Astrocyte (in vitro differentiated cells and primary cell): Measurements from ENCODE around the gene CACHD1. TPM values are rescaled to one million over a fixed set of nuclear protein-coding genes. Genes with fewer than 3 reads are reported as not detected.

Experiments
- DNase-seq: peaks from one replicate; pipeline ENCODE4 v3.0.0-alpha.2; 2010; ENCODE audit warnings: low read depth
- FAIRE-seq: peaks from 2 replicates; lab custom pipeline; 2011; peaks lifted over from hg19 to GRCh38; lab: Jason Lieb, UNC
- H2AFZ ChIP-seq: 2 replicates; pipeline ENCODE4 v1.6.0; 2012; ENCODE audit warnings: low read depth, low read length, inconsistent platforms
- H3K27ac ChIP-seq: 2 replicates; pipeline ENCODE4 v1.5.1; 2011; ENCODE audit warnings: low read depth, low read length, inconsistent platforms
- H3K27me3 ChIP-seq: 2 replicates; pipeline ENCODE4 v1.6.0; 2011; ENCODE audit warnings: low read length, inconsistent platforms; ENCODE audit not compliant: insufficient read depth
- H3K36me3 ChIP-seq: 2 replicates; pipeline ENCODE4 v1.5.1; 2011; ENCODE audit warnings: low read length, inconsistent platforms; ENCODE audit not compliant: insufficient read depth
- H3K4me1 ChIP-seq: 2 replicates; pipeline ENCODE4 v1.5.1; 2011; ENCODE audit warnings: low read length, inconsistent platforms; ENCODE audit not compliant: insufficient read depth
- H3K4me2 ChIP-seq: 2 replicates; pipeline ENCODE4 v1.6.0; 2012; ENCODE audit warnings: low read length, inconsistent platforms
- H3K4me3 ChIP-seq: 2 replicates; pipeline ENCODE4 v1.5.1; 2011; ENCODE audit warnings: low read depth, mild to moderate bottlenecking, low read length, inconsistent platforms; ENCODE audit not compliant: insufficient read depth
- H3K79me2 ChIP-seq: 2 replicates; pipeline ENCODE4 v1.6.0; 2012; ENCODE audit warnings: mild to moderate bottlenecking, low read length, inconsistent platforms; ENCODE audit not compliant: insufficient read depth
- H3K9ac ChIP-seq: 2 replicates; pipeline ENCODE4 v1.6.0; 2012; ENCODE audit warnings: mild to moderate bottlenecking, low read length, inconsistent platforms
- H3K9me3 ChIP-seq: 2 replicates; pipeline ENCODE4 v1.5.1; 2012; ENCODE audit warnings: low read depth, mild to moderate bottlenecking, low read length, inconsistent platforms; ENCODE audit not compliant: insufficient read depth
- H4K20me1 ChIP-seq: 2 replicates; pipeline ENCODE4 v1.6.0; 2012; ENCODE audit warnings: low read length, inconsistent platforms; ENCODE audit not compliant: insufficient read depth
- H3K27ac Mint-ChIP-seq: one replicate; pipeline ENCODE4 v1.8.0; 2021; ENCODE audit warnings: mild to moderate bottlenecking, mixed read lengths; ENCODE audit not compliant: unreplicated experiment
- H3K27me3 Mint-ChIP-seq: one replicate; pipeline ENCODE4 v1.8.0; 2021; ENCODE audit warnings: low read depth, mixed read lengths; ENCODE audit not compliant: unreplicated experiment
- H3K36me3 Mint-ChIP-seq: one replicate; pipeline ENCODE4 v1.8.0; 2021; ENCODE audit warnings: low read depth, mixed read lengths; ENCODE audit not compliant: unreplicated experiment
- H3K4me1 Mint-ChIP-seq: one replicate; pipeline ENCODE4 v1.8.0; 2021; ENCODE audit warnings: low read depth, mixed read lengths; ENCODE audit not compliant: unreplicated experiment
- H3K4me3 Mint-ChIP-seq: one replicate; pipeline ENCODE4 v1.8.0; 2021; ENCODE audit warnings: mild to moderate bottlenecking, moderate library complexity, mixed read lengths; ENCODE audit not compliant: unreplicated experiment
- H3K9me3 Mint-ChIP-seq: one replicate; pipeline ENCODE4 v1.8.0; 2021; ENCODE audit warnings: mild to moderate bottlenecking, mixed read lengths; ENCODE audit not compliant: unreplicated experiment
- EZH2 ChIP-seq: IDR thresholded peaks from 2 replicates; pipeline ENCODE4 v1.6.1; 2012; ENCODE audit warnings: mild to moderate bottlenecking, low read length, inconsistent platforms; ENCODE audit not compliant: insufficient read depth
- total RNA-seq: library from RNA; stranded (reverse); gene quantifications from 2 replicates; pipeline ENCODE4 v1.2.1, GENCODE V29; 2021
- TF ChIP-seq, protein P1 (sequence below): IDR thresholded peaks from 2 replicates; pipeline ENCODE4 v1.5.1; 2011; ENCODE audit warnings: low read depth, mild to moderate bottlenecking, inconsistent platforms, low read length, moderate library complexity; ENCODE audit not compliant: insufficient read depth

CACHD1 gene
- total RNA-seq, 1 donor from 2014 or later = 21.2 TPM

DNA sequence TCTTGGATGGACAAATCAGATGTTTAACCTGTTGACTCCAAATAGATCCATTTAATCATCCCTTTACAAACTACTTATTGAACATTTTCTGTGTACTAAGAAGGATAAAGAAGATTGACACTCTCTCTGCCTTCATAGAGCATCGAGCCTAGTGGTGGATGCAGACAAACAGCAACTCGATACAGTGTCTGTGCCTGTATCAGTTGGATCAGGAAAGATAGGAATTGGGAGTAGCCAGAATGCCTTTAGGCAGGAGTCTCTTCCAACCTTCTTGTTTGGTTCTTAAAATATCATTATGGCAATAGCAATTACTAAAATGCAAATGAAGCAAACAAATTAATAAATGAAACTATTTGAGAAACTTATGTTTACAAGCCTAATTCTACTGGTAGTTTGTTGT lies 185.9 kb downstream of the CACHD1 start:
- DNase-seq (no peak), FAIRE-seq (no peak)
- no peak for TF ChIP-seq EZH2
- TF ChIP-seq, protein P1, sequence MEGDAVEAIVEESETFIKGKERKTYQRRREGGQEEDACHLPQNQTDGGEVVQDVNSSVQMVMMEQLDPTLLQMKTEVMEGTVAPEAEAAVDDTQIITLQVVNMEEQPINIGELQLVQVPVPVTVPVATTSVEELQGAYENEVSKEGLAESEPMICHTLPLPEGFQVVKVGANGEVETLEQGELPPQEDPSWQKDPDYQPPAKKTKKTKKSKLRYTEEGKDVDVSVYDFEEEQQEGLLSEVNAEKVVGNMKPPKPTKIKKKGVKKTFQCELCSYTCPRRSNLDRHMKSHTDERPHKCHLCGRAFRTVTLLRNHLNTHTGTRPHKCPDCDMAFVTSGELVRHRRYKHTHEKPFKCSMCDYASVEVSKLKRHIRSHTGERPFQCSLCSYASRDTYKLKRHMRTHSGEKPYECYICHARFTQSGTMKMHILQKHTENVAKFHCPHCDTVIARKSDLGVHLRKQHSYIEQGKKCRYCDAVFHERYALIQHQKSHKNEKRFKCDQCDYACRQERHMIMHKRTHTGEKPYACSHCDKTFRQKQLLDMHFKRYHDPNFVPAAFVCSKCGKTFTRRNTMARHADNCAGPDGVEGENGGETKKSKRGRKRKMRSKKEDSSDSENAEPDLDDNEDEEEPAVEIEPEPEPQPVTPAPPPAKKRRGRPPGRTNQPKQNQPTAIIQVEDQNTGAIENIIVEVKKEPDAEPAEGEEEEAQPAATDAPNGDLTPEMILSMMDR = no peak
- Histone ChIP-seq H3K36me3 (no peaks in the 10 kb centered on the region), H3K9ac (no peak overlapping the region), H3K79me2 (no peaks in the 10 kb centered on the region), H3K4me1 (no peaks in the 10 kb centered on the region), H3K4me3 (no peak overlapping the region), H4K20me1 (no peaks in the 10 kb centered on the region), H3K4me2 (no peak overlapping the region), H3K27me3 (no peaks in the 10 kb centered on the region), H2AFZ (no peak overlapping the region), H3K9me3 (no peaks in the 10 kb centered on the region), H3K27ac (no peak overlapping the region)
- Mint-ChIP-seq H3K4me3 (no peak overlapping the region), H3K36me3 (peaks cover 19% of the 10 kb centered on the region), H3K4me1 (peaks cover 4% of the 10 kb centered on the region), H3K27me3 (no peaks in the 10 kb centered on the region), H3K9me3 (no peaks in the 10 kb centered on the region), H3K27ac (no peak overlapping the region)

DNA sequence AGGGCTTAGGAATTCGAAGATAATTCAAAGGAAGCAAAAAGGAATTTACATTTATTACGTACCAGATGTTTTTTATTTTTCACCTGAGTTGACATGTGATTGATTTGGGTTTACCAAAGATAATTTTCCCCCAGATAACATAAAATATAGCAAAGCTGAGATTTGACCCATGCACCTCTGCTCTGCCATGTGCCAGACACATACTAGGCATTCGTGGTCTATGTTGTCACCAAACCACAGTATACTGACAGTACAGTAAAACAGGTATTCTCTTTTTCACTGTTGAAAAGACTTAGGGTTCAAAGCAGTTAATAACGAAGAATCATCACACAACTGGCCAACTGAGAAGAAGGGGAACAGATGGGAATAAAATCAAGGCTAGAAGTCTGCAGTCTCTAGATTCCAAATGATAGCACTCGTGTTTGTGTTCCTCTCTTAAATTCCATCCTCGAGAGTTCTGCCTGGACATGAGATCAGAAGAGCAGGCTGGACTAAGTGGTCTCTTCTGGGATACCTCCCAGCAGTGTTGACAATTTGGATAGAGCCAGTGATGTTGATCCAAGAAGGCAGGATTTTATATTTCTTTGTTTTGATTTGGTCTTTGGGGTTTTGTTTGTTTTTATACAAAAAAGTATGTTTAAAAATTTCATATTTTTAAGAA lies 189.7 kb downstream of the CACHD1 start:
- Mint-ChIP-seq H3K27ac (no peak overlapping the region), H3K36me3 (peaks cover 20% of the 10 kb centered on the region)
- no peaks in the 10 kb centered on the region for H3K36me3 ChIP-seq

DNA sequence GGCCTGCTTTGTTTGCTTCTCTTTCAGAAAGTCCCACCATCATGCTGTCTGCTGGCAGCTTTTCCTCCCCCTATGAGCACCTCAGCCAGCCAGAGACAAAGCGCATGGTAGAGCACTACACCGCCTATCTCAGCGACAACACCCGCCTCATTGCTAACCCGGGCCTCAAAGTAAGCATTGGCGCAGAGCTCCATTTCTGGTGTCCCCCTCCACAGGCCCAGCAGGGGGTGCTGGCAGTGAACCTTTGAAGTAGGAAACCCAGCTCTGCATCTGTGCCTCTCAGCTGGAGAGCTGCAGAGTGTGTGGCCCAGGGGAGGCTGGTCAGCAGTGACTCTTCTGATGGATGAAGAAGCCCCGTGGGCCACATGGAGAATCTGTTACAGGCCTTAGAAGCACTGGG lies 193.7 kb downstream of the CACHD1 start:
- Mint-ChIP-seq H3K36me3 (peaks cover 30% of the 10 kb centered on the region), H3K27me3 (no peaks in the 10 kb centered on the region), H3K4me1 (peaks cover 4% of the 10 kb centered on the region), H3K27ac (no peak overlapping the region), H3K4me3 (no peak overlapping the region), H3K9me3 (no peaks in the 10 kb centered on the region)
- no peaks in the 10 kb centered on the region for H3K27me3 ChIP-seq
- no peaks in the 10 kb centered on the region for H3K4me1 ChIP-seq
- H3K4me3 ChIP-seq = no peak overlapping the region
- no peak overlapping the region for H3K4me2 ChIP-seq
- no peak overlapping the region for H3K27ac ChIP-seq
- H3K9me3 ChIP-seq = no peaks in the 10 kb centered on the region
- H3K9ac ChIP-seq = no peak overlapping the region
- FAIRE-seq (no peak), DNase-seq (peak; percentile 10)
- no peaks in the 10 kb centered on the region for H4K20me1 ChIP-seq
- no peak for TF ChIP-seq EZH2
- TF ChIP-seq, protein P1 = peak; percentile 23
- H3K79me2 ChIP-seq = no peaks in the 10 kb centered on the region
- no peak overlapping the region for H2AFZ ChIP-seq
- no peaks in the 10 kb centered on the region for H3K36me3 ChIP-seq

More for the DNA sequence above, 189.7 kb downstream of the CACHD1 start:
- no peak overlapping the region for H3K4me2 ChIP-seq
- H3K27me3 ChIP-seq = no peaks in the 10 kb centered on the region
- FAIRE-seq (no peak), DNase-seq (peak; percentile 63)
- H3K4me1 ChIP-seq = no peaks in the 10 kb centered on the region
- peaks cover 4% of the 10 kb centered on the region for H3K4me1 Mint-ChIP-seq
- TF ChIP-seq, protein P1 = no peak
- TF ChIP-seq EZH2 = no peak
- no peaks in the 10 kb centered on the region for H3K9me3 ChIP-seq
- no peak overlapping the region for H3K4me3 ChIP-seq
- H3K79me2 ChIP-seq = no peaks in the 10 kb centered on the region
- no peak overlapping the region for H3K9ac ChIP-seq
- H3K27ac ChIP-seq = no peak overlapping the region
- no peak overlapping the region for H3K4me3 Mint-ChIP-seq
- no peaks in the 10 kb centered on the region for H3K9me3 Mint-ChIP-seq
- H2AFZ ChIP-seq = no peak overlapping the region
- H3K27me3 Mint-ChIP-seq = no peaks in the 10 kb centered on the region
- H4K20me1 ChIP-seq = no peaks in the 10 kb centered on the region
